HG03045 (cell line): ENCODE results near the gene YJU2.

Experiments
- ATAC-seq: cut with Tn5 transposase; IDR thresholded peaks from one replicate; pipeline ENCODE4 v1.9.1; 2021; ENCODE audit warnings: mild to moderate bottlenecking, moderate library complexity; ENCODE audit not compliant: unreplicated experiment

The YJU2 gene

GRCh38 chr19:4295972-4296771 is 49.3 kb downstream of the YJU2 start:
- ATAC-seq: no peak

GRCh38 chr19:4297901-4298809 is 51.3 kb downstream of the YJU2 start:
- ATAC-seq: no peak

- no peak for ATAC-seq
These were observed 52.1 kb downstream of the YJU2 start for GRCh38 chr19:4298810-4299550.

GRCh38 chr19:4300589-4300988 is 53.7 kb downstream of the YJU2 start:
- no peak for ATAC-seq

- no peak for ATAC-seq
These were observed 54.8 kb downstream of the YJU2 start for GRCh38 chr19:4301590-4302242.

- no peak for ATAC-seq
These were observed 55.4 kb downstream of the YJU2 start, which contains the start of gene TMIGD2 for GRCh38 chr19:4302243-4302640. Gene TMIGD2 (minus strand): TSS chr19:4302389. CDS start chr19:4302385, 4 bp downstream.

GRCh38 chr19:4303819-4304537 is 57.1 kb downstream of the YJU2 start:
- ATAC-seq: no peak

- ATAC-seq: no peak
These were observed 57.8 kb downstream of the YJU2 start, which contains the start of gene FSD1 for GRCh38 chr19:4304538-4305256. Gene FSD1 (plus strand): TSS chr19:4304598. CDS start chr19:4304747, 149 bp downstream.

- ATAC-seq: no peak
These were observed 58.4 kb downstream of the YJU2 start for GRCh38 chr19:4305257-4305612.

- ATAC-seq: no peak
These were observed 58.8 kb downstream of the YJU2 start for GRCh38 chr19:4305659-4306058.

GRCh38 chr19:4310247-4311121 is 63.6 kb downstream of the YJU2 start:
- no peak for ATAC-seq

GRCh38 chr19:4313847-4314490 is 67.1 kb downstream of the YJU2 start:
- ATAC-seq: no peak

- no peak for ATAC-seq
These were observed 70.1 kb downstream of the YJU2 start for GRCh38 chr19:4316956-4317355.

- ATAC-seq: no peak
These were observed 71.6 kb downstream of the YJU2 start for GRCh38 chr19:4318460-4318859.
